K562 (cell line): ENCODE results near the gene TMEM202. TPM values are rescaled to one million over a fixed set of nuclear protein-coding genes. Genes with fewer than 3 reads are reported as not detected.

Source experiments
- ATAC-seq: fragments of 200-7000 bp; cut with Tn5 transposase; 3 replicates; pipeline ENCODE4 v1.9.1; 2020; ENCODE audit warnings: moderate library complexity
- BruUV-seq: library from RNA; stranded (reverse); fragments of 400-500 nt; replicated peaks from 2 replicates; lab custom pipeline; 2021; lab: Mats Ljungman, UMichigan
- CTCF ChIA-PET: fragments of 300-600 bp; formaldehyde crosslinking; extraction: SDS; loops from one replicate; lab custom pipeline; 2021; ENCODE audit warnings: low intra/inter-chr PET ratio; lab: Yijun Ruan, JAX
- POLR2A ChIA-PET: fragments of 300-600, 350-650 bp; sonication (Branson Sonifier 250); formaldehyde crosslinking; extraction: SDS; loops from one replicate; lab custom pipeline; 2021; ENCODE audit warnings: antibody characterized with exemption, inconsistent platforms; lab: Yijun Ruan, JAX
- DNase-seq, 4 experiments: peaks; one replicate each; pipeline versions ENCODE4 v3.0.0 to v3.0.0-alpha.2; 2011 to 2018; ENCODE audit warnings: low spot score in 3 of 4, mixed read lengths in 3 of 4; ENCODE audit errors: extremely low read depth in 1 of 4
- FAIRE-seq: peaks from 2 replicates; lab custom pipeline; 2011; peaks lifted over from hg19 to GRCh38; lab: Jason Lieb, UNC
- H2AFZ ChIP-seq: 2 replicates; pipeline ENCODE4 v1.6.0; 2011; ENCODE audit warnings: low read depth, low read length, control low read depth, inconsistent platforms
- H3K27ac ChIP-seq: fragments of 200-600 bp; 3 replicates; pipeline ENCODE4 v1.8.0; 2011; ENCODE audit warnings: low read depth, mild to moderate bottlenecking, control low read depth, inconsistent platforms, low read length, moderate library complexity, mixed read lengths; ENCODE audit errors: extremely low read depth
- H3K27me3 ChIP-seq, 2 experiments: fragments of 300-600 bp in 1 of 2; 2 replicates in 1 of 2; 3 replicates in 1 of 2; pipeline versions ENCODE4 v1.6.0 to v1.8.0; 2011; ENCODE audit warnings: inconsistent platforms in 2 of 2, low read length in 2 of 2, mild to moderate bottlenecking in 1 of 2, mixed read lengths in 1 of 2, moderate library complexity in 1 of 2; ENCODE audit not compliant: control insufficient read depth in 2 of 2, insufficient read depth in 2 of 2
- H3K36me3 ChIP-seq: fragments of 300-600 bp; 3 replicates; pipeline ENCODE4 v1.8.0; 2011; ENCODE audit warnings: mild to moderate bottlenecking, low read length, inconsistent platforms; ENCODE audit not compliant: control insufficient read depth, insufficient read depth
- H3K4me1 ChIP-seq, 2 experiments: fragments of 200-600 bp in 1 of 2; replicated peaks in 1 of 2; 2 replicates in 1 of 2; 3 replicates in 1 of 2; pipeline versions ENCODE4 v1.5.1 to v1.8.0; 2011; ENCODE audit warnings: inconsistent platforms in 2 of 2, low read length in 2 of 2, mild to moderate bottlenecking in 1 of 2, mixed read lengths in 1 of 2, moderate library complexity in 1 of 2; ENCODE audit not compliant: control insufficient read depth in 2 of 2, insufficient read depth in 2 of 2
- H3K4me2 ChIP-seq: 2 replicates; pipeline ENCODE4 v1.6.1; 2011; ENCODE audit warnings: low read length, control low read depth, inconsistent platforms, mixed read lengths; ENCODE audit not compliant: insufficient read depth
- H3K4me3 ChIP-seq: fragments of 200-600 bp; sonication (generic), shearing (Covaris generic); 2 replicates; pipeline ENCODE4 v1.5.1; 2016; ENCODE audit warnings: control low read depth, inconsistent platforms
- H3K79me2 ChIP-seq: fragments of 200-600 bp; 3 replicates; pipeline ENCODE4 v1.8.0; 2011; ENCODE audit warnings: low read length, inconsistent platforms; ENCODE audit not compliant: control insufficient read depth, insufficient read depth
- H3K9ac ChIP-seq, 2 experiments: 2 replicates each; pipeline versions ENCODE4 v1.6.0 to v1.6.1; 2011; ENCODE audit warnings: low read depth in 2 of 2, low read length in 2 of 2, control low read depth in 1 of 2, inconsistent platforms in 1 of 2, mild to moderate bottlenecking in 1 of 2, mixed read lengths in 1 of 2; ENCODE audit not compliant: insufficient read depth in 1 of 2
- H3K9me1 ChIP-seq: one replicate; pipeline ENCODE4 v1.6.0; 2011; ENCODE audit warnings: inconsistent platforms, mild to moderate bottlenecking, low read length, moderate library complexity; ENCODE audit not compliant: control insufficient read depth, insufficient read depth
- H3K9me3 ChIP-seq: replicated peaks from 2 replicates; pipeline ENCODE4 v1.5.1; 2011; ENCODE audit warnings: low read depth, low read length, inconsistent platforms; ENCODE audit not compliant: control insufficient read depth, insufficient read depth
- H4K20me1 ChIP-seq: replicated peaks from 2 replicates; pipeline ENCODE4 v1.6.1; 2011; ENCODE audit warnings: low read length, inconsistent platforms, mixed read lengths; ENCODE audit not compliant: control insufficient read depth, insufficient read depth
- BRD9 ChIP-seq: fragments of 450-650 bp; IDR thresholded peaks from 2 replicates; pipeline ENCODE4 v1.6.1; 2018; ENCODE audit warnings: low read depth; ENCODE audit not compliant: partially characterized antibody
- CGGBP1 ChIP-seq: fragments of 250-450 bp; sonication (Bioruptor Pico); IDR thresholded peaks from 2 replicates; pipeline ENCODE4 v1.9.0; 2021; ENCODE audit warnings: mild to moderate bottlenecking
- ERF ChIP-seq: fragments of 450-650 bp; formaldehyde crosslinking; IDR thresholded peaks from 2 replicates; pipeline ENCODE4 v1.4.0; 2020; ENCODE audit warnings: mild to moderate bottlenecking, mixed read lengths
- HINFP ChIP-seq: fragments of 450-650 bp; conservative IDR thresholded peaks from 2 replicates; pipeline ENCODE4 v1.6.1; 2016; ENCODE audit warnings: missing genetic modification characterization, low read depth, mild to moderate bottlenecking, control low read depth, missing compliant biosample characterization
- NR4A1 ChIP-seq, 2 experiments: fragments of 250-450 bp in 1 of 2; fragments of 450-650 bp in 1 of 2; sonication (Bioruptor Pico) in 1 of 2; IDR thresholded peaks; 2 replicates each; pipeline versions ENCODE4 v1.4.0 to v1.6.1; 2016 to 2020; ENCODE audit warnings: mild to moderate bottlenecking in 2 of 2, missing compliant biosample characterization in 1 of 2, missing genetic modification characterization in 1 of 2, moderate library complexity in 1 of 2
- POLR2H ChIP-seq: IDR thresholded peaks from 2 replicates; pipeline ENCODE4 v1.6.1; 2016; ENCODE audit warnings: missing genetic modification characterization, low read depth, mild to moderate bottlenecking, control low read depth, missing compliant biosample characterization, moderate library complexity
- POLR3A ChIP-seq: IDR thresholded peaks from 2 replicates; pipeline ENCODE4 v1.6.1; 2011; ENCODE audit warnings: borderline replicate concordance, mild to moderate bottlenecking, moderate library complexity; ENCODE audit not compliant: insufficient read length, insufficient read depth; ENCODE audit errors: extremely low read depth
- TBL1XR1 ChIP-seq, 2 experiments: IDR thresholded peaks; 2 replicates each; pipeline ENCODE4 v1.6.1; 2012; ENCODE audit warnings: improper control_type of control experiment in 2 of 2, low read length in 2 of 2, mild to moderate bottlenecking in 1 of 2
- WHSC1 ChIP-seq: IDR thresholded peaks from one replicate; pipeline ENCODE4 v1.6.1; 2012; ENCODE audit warnings: low read length, control low read depth, inconsistent platforms
- ZNF134 ChIP-seq: fragments of 250-450 bp; sonication (Bioruptor Pico); conservative IDR thresholded peaks from 2 replicates; pipeline ENCODE4 v1.4.0; 2020
- ZNF165 ChIP-seq: fragments of 250-450 bp; sonication (Bioruptor Pico); IDR thresholded peaks from 2 replicates; pipeline ENCODE4 v1.4.0; 2020; ENCODE audit warnings: borderline replicate concordance
- ZNF324 ChIP-seq: fragments of 250-450 bp; sonication (Bioruptor Pico); IDR thresholded peaks from 2 replicates; pipeline ENCODE4 v1.4.0; 2020; ENCODE audit warnings: mild to moderate bottlenecking
- ZNF444 ChIP-seq: fragments of 250-450 bp; sonication (Bioruptor Pico); IDR thresholded peaks from 2 replicates; pipeline ENCODE4 v1.4.0; 2020; ENCODE audit warnings: mild to moderate bottlenecking, moderate library complexity
- WGBS: fragments of 100-300 bp; shearing (Covaris generic); methylation state at CpG from one replicate; pipeline ENCODE4 v1.1.6; 2016; ENCODE audit warnings: low coverage, mixed read lengths; ENCODE audit not compliant: insufficient coverage; ENCODE audit errors: missing lambda C conversion rate; 5-methylcytosine and 5-hydroxymethylcytosine counted together
- in situ Hi-C: fragments of 300-500 bp; cut with MboI; formaldehyde crosslinking; loops from 4 replicates; pipeline ENCODE4 v1.15.0; 2018; ENCODE audit warnings: inconsistent platforms, mixed read lengths
- intact Hi-C: fragments of 100-400 bp; cut with micrococcal nuclease; formaldehyde crosslinking; loops from 2 replicates; pipeline ENCODE4 v1.14.2; 2022
- polyA plus RNA-seq, 8 experiments: library from polyadenylated mRNA; depleted of rRNA in 4 of 8; stranded (reverse) in 5 of 8; unstranded in 3 of 8; fragments of >200 nt; fragmentation: Nextera tagmentation in 2 of 8; fragmentation: Illumina TruSeq in 1 of 8; extraction: Ambion mirVana in 2 of 8; extraction: Trizol in 1 of 8; gene quantifications; 2 replicates each; pipeline versions ENCODE4 v1.2.1 to v1.2.3, GENCODE V29; 2011 to 2014; ENCODE audit warnings: inconsistent platforms in 1 of 8, missing spikeins in 1 of 8
- total RNA-seq, 7 experiments: library from RNA; depleted of rRNA in 6 of 7; stranded (reverse); fragments of >200 nt in 6 of 7; fragmentation: Illumina TruSeq in 2 of 7; extraction: Trizol in 2 of 7; gene quantifications; 2 replicates each; pipeline versions ENCODE4 v1.2.1 to v1.2.3, GENCODE V29; 2011 to 2021; ENCODE audit warnings: low replicate concordance in 1 of 7
- TF ChIP-seq, protein P1 (sequence below): fragments of 450-650 bp; IDR thresholded peaks from 2 replicates; pipeline ENCODE4 v1.6.1; 2016; ENCODE audit warnings: borderline replicate concordance

TMEM202 gene
- total and polyA plus RNA-seq, 9 of the 15 experiments (the other 6 are each of a cell fraction or from before 2014, with no cell fraction given): not detected

DNA sequence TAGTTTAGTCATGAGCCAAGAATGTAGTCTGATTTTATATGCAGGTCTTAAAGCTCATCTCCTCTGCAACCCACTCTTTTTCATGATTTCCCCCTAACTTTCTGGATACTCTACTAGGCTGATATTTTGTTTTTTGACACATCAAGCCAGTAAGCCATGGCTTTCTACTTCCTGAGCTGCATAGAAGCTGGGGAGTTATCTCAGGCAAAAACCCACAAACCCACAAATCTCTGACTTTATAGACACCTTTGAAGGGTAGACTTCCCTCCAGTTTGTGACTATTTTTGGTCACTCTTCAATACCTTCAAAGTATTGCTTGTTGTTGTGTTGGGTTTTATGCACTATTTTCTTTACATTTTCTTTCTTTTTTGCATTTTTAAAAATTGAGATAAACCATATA lies 28.6 kb downstream of the TMEM202 start (continued):
- TF ChIP-seq, protein P1, sequence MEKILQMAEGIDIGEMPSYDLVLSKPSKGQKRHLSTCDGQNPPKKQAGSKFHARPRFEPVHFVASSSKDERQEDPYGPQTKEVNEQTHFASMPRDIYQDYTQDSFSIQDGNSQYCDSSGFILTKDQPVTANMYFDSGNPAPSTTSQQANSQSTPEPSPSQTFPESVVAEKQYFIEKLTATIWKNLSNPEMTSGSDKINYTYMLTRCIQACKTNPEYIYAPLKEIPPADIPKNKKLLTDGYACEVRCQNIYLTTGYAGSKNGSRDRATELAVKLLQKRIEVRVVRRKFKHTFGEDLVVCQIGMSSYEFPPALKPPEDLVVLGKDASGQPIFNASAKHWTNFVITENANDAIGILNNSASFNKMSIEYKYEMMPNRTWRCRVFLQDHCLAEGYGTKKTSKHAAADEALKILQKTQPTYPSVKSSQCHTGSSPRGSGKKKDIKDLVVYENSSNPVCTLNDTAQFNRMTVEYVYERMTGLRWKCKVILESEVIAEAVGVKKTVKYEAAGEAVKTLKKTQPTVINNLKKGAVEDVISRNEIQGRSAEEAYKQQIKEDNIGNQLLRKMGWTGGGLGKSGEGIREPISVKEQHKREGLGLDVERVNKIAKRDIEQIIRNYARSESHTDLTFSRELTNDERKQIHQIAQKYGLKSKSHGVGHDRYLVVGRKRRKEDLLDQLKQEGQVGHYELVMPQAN: no peak
- TF ChIP-seq WHSC1 (no peak), BRD9 (no peak), TBL1XR1 (IDR thresholded peaks at IDR 0.05; ENCODE audit: low read length in 2 of 2) (no peak), HINFP (tag) (no peak)

DNA sequence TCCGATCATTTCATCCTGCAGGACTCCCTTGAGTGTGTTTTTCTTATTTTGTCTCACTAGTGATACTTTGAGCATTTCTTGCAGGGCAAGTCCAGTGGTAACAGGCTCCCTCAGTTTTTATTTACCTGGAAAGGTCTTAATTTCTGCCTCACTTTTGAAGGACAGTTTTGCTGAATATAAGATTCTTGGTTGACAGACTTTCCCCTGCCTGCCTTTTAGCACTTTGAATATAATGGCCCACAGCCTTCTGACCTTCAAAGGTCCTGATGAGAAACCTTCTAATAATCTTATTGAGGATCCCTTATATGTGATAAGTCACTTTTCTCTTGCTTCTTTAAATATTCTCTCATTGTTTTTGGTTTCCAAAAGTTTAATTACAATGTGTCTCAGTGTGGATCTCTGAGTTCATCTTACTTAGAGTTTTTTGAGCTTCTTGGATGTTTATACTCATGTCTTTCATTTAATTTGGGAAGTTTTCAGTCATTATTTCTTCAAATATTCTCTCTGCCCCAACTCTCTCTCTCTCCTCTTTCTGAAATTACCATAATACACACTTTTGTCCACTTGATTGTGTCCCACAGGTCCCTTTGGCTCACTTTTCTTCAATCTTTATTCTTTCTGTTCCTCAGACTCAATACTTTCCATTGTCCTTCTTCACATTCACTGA lies 39.7 kb downstream of the TMEM202 start:
- CTCF ChIA-PET: no interaction called here
- no TSS peak for BruUV-seq
- 0% methylated on average over 1 of the region's 1 CpG for WGBS
- TF ChIP-seq ZNF165 (CRISPR knock-in tag) (no peak), ZNF324 (CRISPR knock-in tag) (no peak), NR4A1 (CRISPR knock-in tag; IDR thresholded peaks at IDR 0.05) (no peak), NR4A1 (tag; IDR thresholded peaks at IDR 0.05) (no peak), POLR2H (tag) (no peak), CGGBP1 (CRISPR knock-in tag) (no peak), ZNF444 (CRISPR knock-in tag) (no peak), ERF (CRISPR knock-in tag) (no peak), POLR3A (no peak), ZNF134 (CRISPR knock-in tag) (no peak)

More for the DNA sequence above, 39.7 kb downstream of the TMEM202 start:
- in situ Hi-C loops (no loop called here), intact Hi-C loops (no loop called here)
- FAIRE-seq (no peak), DNase-seq (no peak), ATAC-seq (no peak)
- POLR2A ChIA-PET: no interaction called here
- H3K36me3 ChIP-seq: no peaks in the 10 kb centered on the region
- no peaks in the 10 kb centered on the region for H3K4me1 ChIP-seq
- no peaks in the 10 kb centered on the region for H3K9me1 ChIP-seq
- H3K4me3 ChIP-seq: no peak overlapping the region
- H3K79me2 ChIP-seq: no peaks in the 10 kb centered on the region
- H3K4me2 ChIP-seq: no peak overlapping the region
- H2AFZ ChIP-seq: no peak overlapping the region
- H3K9ac ChIP-seq: no peak overlapping the region
- no peaks in the 10 kb centered on the region for H4K20me1 ChIP-seq
- 0 out of 2 replicates have a peak, but pooled peaks cover 3% of the 10 kb centered on the region for H3K9me3 ChIP-seq
- no peak overlapping the region for H3K27ac ChIP-seq
- H3K27me3 ChIP-seq: no peaks in the 10 kb centered on the region
